HG03095 (cell line): Measurements from ENCODE around the gene DHCR24.

Source experiments
- ATAC-seq: cut with Tn5 transposase; IDR thresholded peaks from one replicate; pipeline ENCODE4 v1.9.1; 2021; ENCODE audit warnings: moderate library complexity; ENCODE audit not compliant: unreplicated experiment

Gene DHCR24

DNA sequence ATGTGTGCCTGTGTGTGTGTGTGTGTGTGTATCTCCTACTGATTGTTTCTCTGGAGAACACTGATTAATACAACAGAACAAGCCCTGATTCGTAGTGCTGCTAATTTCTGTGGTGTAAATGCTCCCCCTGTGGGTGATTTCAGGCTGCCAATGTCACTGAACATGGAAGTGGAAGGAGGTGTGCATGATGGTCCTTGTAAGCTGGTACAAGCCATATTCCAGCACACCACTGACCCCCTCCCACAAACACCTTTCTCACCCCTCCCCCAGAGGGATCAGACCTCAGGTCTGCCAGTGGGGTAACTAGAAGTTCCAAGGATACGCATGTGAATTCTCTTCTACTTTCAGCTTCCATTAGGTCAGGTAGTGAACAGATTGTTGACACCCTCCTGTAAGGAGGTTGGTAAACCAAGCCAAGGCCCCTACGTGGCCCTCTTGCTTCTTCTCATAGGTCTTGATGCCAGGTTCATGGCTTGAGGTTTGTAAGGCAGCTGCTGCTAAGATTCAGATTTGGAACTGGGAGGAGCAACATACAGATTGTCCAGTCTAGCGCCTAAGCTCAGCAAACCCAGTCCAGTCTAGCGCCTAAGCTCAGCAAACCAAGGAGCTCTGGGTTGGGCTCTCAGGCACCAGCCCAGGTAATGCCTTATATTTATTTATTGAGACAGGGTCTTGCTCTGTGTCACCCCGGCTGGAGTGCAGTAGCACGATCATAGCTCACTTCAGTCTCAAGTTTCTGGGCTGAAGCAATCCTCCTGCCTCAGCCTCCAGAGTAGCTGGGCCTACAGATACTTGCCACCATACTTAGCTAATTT is 38.7 kb downstream of the DHCR24 start:
- ATAC-seq, result no peak

DNA sequence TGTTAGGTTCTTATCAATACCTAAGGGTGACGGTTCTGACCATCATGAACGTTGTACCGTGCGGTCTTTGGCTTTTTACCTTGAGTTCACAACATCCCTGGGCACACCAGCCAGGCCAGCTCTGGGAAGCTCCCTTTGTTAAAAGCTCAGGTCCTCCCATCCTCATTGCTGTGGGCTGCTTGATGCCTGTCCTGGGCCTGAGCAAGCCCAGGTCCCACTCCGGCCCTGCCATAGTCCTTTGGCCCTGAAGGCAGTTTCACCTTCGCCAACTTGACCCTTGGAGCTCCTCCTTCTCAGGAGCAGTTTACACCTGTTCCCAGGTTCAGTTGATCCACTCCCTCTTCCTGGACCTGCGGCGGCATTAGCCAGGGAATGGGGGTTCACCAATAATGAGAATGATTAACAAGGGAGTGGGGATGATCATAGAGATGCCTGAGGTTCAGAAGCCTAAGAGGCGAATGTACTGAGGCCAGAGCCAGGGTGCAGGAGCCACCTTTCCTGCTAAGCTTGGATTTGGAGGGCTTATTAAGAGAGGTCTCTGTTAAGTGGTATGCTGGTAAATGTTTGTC is 40.2 kb downstream of the DHCR24 start:
- no peak for ATAC-seq

DNA sequence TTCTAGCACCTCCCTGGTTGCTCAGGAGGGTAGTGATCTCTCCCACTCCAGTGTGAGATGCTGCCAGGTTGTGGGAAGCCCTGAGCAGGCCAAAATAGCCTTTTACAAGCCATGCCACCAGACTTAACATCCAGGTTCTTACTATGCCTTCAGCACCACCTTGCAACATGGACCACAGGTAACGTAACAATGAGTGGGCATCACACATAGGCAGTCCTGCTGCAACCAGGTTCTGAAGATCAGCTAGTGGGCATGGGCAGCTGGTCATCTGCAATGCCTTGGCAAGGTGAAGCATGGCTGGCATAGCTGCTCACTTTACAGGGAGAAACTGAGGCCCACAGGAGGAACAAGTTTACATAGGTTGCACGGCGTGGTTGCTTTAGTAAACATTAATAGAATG is 40.7 kb downstream of the DHCR24 start:
- no peak for ATAC-seq

DNA sequence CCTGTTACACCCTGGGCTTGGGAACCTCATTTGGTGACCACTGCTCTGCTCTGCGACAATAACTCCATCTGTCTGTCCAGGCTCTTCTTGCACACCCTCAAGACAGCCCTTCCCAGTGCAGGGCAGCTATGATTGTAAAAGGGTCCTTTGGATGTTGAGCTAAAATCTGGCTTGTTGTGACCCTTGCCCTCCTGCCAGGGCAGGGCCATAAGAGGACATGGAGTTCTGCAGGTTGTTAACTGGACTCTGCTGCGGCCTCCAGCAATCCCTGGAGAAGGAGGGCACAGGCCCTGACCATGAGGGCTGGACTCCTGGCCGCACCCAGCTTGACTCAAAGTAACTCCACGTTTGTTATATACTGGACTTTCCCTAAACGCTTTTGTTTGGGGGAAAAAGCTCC is 41.2 kb downstream of the DHCR24 start:
- ATAC-seq, result no peak

DNA sequence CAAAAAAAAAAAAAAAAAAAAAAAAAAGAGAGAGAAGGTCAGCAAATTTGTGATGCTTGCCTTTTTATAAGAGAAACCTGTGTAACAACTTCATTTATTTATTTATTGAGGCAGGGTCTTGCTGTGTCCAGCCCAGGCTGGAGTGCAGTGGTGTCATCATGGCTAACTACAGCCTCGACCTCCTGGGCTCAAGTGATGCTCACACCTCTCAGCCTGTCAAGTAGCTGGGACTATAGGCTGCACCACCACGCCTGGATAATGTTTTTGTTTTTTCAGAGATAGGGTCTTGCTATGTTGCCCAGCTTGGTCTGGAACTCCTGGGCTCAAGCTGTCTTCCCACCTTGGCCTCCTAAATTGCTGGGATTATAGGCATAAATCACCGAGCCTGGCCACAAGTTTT is 42.4 kb downstream of the DHCR24 start:
- no peak for ATAC-seq

DNA sequence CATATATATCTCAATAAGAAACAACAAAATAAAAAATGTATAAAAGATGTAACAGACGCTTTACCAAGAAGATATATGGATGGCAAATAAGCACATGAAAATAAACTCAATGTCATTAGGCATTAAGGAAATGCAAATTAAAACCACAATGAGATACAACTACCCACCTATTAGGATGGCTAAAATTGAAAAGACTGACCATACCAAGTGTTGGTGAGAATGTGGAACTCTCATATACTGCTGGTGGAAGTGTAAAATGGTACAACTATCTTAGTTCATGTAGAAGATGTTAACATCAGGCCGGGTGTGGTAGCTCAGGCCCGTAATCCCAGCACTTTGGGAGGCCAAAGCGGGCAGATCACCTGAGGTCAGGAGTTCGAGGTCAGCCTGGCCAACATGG is 43.5 kb downstream of the DHCR24 start:
- ATAC-seq, result no peak

DNA sequence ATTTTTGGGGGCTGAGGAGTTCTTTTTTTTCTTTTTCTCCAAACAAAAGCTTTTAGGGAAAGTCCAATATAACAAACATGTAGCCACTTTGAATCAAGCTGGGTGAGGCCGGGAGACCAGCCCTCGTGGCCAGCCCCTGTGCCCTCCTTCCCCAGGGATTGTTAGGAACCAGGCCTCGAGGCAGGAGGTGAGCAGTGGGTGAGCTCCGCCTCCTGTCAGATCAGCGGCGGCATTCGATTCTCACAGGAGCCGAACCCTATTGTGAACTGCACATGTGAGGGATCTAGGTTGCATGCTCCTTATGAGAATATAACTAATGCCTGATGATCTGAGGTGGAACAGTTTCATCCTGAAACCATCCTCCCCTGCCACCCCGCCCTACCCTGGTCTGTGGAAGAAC is 44.0 kb downstream of the DHCR24 start:
- no peak for ATAC-seq

DNA sequence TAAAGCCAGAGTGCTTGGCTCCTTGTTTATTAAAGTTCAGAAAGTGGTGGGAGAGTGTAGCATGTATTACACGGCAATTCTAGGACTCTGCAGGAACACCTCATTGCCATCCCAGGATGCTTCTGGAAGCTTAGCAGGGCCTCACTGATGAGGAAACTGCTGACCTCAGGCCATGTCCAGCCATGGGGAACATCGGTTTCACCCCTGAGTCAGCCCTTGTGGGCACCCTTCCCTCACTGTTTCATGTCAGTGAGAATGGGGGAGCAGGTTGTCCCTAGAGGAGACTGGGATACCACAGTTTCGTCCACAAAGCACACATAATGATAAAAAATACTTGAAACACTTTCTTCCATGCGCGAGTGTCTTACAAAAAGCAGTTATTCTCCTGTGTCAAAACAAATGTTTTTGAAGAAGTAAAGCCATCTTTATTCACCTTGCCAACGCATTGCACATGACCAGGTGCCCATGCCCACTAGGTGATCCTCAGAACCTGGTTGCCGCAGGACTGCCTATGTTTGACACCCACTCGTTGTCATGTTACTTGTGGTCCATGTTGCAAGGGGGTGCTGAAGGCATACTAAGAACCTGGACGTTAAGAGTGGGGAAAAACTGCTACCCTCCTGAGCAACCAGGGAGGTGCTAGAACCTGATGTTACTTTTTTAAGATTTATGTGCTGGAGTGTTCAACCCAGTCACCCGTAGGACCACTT is 44.6 kb downstream of the DHCR24 start:
- ATAC-seq, result no peak

DNA sequence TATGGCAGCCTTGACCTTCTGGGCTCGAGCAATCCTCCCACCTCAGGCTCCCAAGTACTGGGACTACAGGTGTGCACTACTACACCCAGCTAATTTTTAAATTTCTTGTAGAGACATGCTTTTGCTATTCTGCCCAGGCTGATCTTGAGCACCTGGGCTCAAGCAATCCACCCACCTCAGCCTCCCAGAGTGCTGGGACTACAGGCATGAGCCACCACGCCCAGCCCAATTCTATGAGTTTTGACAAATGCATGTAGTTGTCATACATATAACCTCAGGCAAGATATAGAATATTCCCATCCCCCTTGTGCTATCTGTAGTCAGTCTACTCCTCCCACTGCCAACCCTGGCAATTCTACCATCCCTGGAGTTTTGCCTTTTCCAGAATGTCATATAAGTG is 47.2 kb downstream of the DHCR24 start:
- no peak for ATAC-seq

DNA sequence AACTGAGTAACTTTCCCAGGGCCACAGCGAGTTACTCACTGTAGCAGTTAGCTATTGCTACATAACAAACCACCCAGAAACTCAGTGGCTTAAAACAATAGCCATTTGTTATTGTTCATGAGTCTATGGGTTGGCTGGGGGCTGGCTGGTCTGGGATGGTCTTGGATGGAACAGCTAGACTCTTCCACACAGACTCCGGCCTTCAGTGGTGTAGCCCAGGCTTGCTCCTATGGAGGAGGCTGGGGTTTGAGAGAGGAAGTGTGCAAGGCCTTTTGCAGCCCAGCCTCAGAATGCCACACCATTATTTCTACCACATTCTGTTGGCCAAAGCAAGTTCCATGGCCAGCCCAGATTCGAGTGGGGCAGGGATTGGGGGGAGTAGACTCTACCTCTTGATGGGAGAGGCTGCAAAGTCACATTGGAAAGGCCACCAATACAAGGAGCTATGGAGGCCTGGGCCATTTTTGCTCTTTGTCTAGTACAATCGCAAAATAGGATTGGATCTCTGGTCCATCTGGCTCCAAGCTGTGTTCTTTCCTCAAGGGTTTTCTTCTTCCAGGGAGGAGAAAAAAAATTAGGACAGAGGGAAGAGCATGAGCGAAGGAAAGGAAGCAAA is 48.3 kb downstream of the DHCR24 start:
- no peak for ATAC-seq

DNA sequence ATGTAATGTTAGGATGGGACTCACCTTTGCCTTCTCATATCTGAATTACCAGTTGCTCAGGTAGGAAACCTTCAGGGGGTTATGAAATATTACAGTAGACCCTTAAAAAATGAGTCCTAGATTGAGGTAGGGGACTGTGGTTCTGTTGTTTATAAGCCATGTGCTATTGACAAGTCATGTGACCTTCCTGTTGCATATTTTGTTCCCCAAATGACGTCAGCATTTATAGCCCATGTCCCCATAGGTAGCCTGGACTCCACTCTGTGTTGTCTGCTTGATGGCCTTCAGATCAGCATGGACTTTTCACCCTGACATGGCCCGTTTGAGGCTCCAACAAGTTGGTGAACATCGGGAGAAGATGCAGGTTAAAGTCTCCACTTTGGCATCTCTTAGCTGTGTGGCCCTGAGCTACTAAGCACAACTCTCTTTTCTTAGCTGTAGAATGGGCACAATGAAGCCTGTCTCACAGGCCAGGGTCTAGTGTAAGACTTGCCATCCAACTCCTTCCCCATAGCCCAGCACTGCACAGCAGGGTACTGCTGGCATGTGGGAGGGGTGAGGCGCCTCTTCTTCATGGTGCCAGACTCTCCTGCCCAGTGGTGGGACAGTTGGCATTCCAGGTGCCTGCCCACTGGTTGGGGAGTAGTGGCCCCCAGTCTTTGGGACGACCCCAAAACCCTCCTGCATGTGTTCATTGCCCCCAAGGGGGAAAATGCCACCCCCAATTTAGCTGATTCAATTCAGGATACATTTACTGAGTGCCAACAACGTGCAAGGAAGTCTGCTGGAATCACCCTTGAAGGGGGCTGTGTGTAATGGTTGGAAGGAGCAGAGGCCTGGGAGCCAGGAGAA is 49.8 kb downstream of the DHCR24 start:
- no peak for ATAC-seq

DNA sequence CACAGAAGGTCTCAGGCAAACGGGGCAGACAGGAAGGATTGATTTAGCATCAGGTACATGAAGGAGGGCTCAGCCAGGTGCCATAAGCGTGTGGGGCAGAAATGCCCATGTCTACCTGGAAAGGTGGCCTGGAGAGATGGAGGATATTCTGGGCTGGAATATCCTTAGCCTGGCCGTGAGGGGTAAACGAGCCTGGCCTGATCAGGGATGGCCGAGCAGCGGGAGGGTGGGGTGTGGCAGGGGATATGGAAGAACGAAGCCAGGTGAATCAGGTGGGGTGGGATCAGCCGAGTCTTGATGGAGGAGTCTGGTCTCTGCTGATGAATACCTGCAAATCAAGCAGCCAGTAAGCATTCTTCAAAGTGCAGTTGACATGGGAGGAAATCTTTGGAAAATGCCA is 50.4 kb downstream of the DHCR24 start:
- ATAC-seq, result no peak

DNA sequence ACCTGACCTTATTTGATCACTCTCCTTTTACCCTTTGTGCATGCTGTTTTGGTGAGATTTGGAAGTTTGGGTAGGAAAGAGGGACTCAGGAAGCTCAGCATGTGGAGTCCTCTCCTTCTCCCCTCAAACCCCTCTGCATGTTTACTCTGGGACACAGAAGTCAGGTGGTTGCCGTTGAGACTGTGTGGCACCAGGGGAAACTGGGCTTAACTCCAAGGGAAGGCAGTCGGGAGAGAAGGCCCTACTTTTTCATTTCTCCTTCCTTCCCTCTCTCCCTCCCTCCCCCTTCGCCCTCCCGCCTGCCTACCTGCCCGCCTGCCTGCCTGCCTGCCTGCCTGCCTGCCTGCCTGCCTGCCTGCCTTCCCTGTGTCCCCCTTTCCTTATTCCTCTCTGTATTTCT is 51.0 kb downstream of the DHCR24 start:
- no peak for ATAC-seq

DNA sequence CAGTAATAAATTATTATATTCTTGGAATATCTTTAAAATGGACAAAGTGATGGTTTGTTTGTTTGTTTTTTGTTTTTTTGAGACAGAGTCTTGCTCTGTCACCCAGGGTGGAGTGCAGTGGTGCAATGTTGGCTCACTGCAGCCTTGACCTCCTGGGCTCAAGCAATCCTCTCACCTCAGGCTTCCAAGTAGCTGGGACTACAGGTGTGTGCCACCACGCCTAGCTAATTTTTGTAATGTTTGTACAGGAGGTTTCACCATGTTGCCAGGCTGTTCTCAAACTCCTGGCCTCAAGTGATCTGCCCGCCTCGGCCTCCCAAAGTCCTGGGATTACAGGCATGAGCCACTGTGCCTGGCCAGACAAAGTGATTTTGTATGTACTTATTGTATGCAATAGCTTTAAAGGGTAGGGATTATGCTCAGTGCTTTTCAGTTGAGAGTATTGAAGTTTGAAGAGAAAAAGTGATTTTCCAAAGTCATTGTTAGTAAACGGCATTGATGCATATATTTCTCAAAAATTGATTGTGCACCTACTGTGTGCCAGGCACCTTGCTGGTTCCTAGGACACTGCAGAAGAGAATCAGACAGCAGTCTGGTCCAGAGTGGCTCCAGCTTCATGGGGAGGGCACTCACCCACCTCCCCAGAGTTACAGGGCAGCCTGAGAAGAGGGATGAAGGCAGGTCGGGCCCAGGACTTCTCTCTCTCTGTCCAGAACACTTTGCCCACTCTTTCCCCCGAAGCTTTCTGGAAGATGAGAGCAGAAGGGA is 51.7 kb downstream of the DHCR24 start:
- no peak for ATAC-seq

DNA sequence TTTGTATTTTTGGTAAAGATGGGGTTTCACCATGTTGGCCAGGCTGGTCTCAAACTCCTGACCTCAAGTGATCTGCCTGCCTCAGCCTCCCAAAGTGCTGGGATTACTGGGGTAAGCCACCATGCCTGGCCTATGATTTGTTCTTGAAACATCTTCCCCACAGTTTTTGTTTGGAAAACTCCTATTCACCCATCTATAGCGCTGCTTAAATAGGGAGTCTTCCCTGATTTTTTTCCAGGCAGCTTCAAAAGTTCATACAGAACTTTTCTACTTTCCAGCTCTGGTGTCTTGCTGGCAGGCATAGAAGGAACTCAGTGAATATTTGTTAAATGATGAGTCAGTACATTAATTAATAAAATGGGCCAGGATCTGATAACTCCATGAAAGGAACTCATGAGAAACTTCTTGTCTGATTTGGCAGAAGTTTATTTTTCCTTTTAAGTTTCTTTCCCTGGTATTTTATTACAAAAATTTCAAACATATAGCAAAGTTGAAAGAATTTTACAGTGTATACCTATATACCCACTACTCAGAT is 52.9 kb downstream of the DHCR24 start:
- no peak for ATAC-seq

DNA sequence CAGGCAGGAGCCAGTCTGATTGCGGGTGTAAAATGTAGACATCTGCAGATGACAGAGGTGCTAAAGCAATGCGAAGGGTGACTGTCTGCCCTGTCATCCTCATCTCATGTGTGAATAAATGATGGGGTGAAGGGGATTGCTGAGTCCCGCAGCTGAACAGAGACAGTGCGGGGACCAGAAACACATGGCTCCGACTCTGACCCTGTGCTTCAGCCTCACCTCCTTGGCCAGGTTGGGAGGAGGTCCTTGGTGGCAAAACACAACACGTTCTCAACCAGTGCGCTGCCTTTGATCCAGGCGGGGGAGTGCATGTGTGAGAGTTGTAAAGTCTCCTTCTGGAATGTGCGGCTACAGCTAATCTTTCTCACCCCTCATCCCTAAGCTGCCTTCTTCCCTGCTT is 53.9 kb downstream of the DHCR24 start:
- no peak for ATAC-seq

DNA sequence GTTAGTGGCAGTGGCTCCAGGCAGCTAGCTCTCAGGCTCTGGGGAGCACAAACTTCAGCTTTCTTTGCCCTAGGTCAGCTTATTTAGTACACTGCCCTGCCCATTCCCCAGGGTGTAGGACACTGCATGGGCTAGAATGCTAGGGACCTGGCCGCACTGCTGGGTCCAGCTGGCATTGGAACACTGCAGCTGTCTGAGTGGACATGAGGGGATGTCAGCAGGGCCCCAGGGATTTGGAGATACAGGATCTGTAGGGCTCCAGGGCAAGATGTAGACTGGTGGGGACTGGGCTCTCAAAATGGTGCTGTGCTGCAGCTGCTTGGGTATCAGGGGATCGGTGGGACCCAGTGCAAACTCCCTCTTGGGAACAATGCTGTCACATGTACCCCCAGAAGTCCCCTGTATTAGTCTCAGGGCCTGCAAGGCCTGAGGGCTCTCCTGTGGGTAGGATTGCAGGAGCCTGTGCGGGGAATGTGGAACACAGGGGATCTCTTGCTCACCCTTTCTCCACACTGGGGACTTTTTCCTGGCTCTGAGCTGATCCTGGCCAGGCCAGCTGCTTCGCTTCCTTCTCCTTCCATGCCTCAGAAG is 60.7 kb downstream of the DHCR24 start:
- ATAC-seq, result no peak

DNA sequence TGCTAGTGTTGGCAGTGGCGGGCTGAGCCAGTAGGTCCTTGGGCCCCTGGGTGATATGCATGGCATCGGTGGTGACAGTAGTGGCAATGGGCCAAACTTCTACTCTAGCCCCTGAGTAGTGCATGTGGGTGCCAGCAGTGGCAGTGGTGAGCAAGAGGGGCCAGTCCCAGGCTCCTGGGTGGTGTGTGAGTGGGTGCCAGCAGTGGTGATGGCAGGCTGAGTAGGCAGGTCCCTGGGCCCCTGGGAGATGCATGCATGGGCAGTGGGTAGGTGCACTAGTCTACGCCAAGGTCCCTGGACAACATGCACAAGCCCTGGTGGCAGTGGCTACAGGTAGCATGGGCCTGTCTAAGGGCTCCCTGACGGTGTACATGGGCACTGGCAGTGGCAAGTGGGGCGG is 61.3 kb downstream of the DHCR24 start:
- no peak for ATAC-seq

DNA sequence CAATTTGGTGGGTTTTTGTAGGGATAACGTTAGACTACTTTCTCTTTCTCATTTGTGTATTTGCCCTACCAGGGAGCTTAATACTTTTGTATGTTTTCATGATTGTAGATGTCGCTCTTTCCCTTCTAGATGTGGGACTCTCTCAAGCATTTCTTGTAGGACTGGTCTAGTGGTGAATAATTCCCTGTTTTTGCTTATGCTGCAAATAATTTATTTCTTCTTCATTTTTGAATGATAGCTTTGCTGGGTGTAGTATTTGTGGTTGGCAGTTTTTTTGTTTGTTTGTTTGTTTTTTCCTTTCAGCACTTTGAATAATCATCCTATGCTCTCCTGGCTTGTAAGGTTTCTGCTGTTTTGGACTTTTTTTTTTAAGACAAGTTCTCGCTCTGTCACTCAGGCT is 63.3 kb downstream of the DHCR24 start:
- ATAC-seq, result no peak

DNA sequence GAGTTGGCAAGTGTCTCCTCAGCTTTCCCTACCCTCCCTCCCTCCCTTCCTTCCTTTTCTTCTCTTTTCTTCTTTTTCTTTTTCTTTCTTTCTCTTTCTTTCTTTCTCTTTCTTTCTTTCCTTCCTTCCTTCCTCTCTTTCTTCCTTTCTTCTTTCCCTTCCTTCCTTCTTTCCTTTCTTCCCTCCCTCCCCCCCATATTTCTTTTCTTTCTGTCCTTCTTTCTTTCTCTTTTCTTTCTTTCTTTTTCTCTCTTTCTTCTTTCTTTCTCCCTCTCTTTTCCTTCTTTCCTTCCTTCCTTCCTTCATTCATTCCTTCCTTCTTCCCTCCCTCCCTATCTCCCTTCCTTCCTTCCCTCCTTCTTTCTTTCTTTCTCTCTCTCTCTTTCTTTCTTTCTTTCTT is 67.3 kb downstream of the DHCR24 start:
- no peak for ATAC-seq
